K562 (cell line): ENCODE measurements around the gene EPHB1.

Source experiments
- CHD2 ChIP-seq: IDR thresholded peaks from 2 replicates; pipeline ENCODE4 v1.6.1; 2011; ENCODE audit warnings: low read depth, low read length
- CTCF ChIP-seq, 3 experiments: IDR thresholded peaks in 2 of 3; conservative IDR thresholded peaks in 1 of 3; 2 replicates each; pipeline ENCODE4 v1.5.1; 2011 to 2012; ENCODE audit warnings: low read length in 3 of 3, mild to moderate bottlenecking in 3 of 3, control low read depth in 2 of 3, improper control_type of control experiment in 1 of 3, inconsistent platforms in 1 of 3, low read depth in 1 of 3, mixed read lengths in 1 of 3, moderate library complexity in 1 of 3; ENCODE audit not compliant: insufficient read depth in 2 of 3

DNA sequence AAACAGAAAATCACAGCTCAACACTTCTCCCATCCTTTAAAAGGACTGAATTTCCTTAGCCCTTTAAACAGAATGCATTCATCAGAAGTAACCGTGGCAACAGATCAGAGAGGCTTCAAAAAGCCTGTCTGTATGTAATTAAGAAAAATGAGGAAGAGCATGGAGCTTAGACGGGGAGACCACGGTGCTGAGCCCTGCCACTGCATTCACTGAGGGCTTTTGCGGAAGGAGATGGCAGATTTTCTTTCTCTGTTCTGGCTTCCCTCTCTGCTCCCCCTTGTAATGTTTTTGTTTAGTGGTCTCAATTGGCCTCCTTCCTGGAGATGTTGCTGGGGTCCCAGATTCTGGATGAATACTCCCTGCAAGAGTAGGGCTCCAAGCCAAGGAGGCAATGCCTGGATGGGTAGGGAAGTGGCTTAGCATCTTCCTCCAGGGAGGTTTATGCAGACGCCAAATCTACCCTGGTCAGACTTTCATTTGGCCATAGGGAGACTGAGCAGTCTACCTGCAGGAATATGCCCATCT is 332.9 kb downstream of the EPHB1 start:
- TF ChIP-seq CTCF (IDR thresholded peaks at IDR 0.05 in 2 of 3, conservative IDR thresholded peaks at IDR 0.05 in 1 of 3; ENCODE audit: insufficient read depth in 2 of 3, low read depth in 1 of 3, low read length in 3 of 3) (no peak), CHD2 (no peak)
